Astrocyte (in vitro differentiated cells and primary cell): ENCODE measurements around the gene CRYBB1. TPM values are rescaled to one million over a fixed set of nuclear protein-coding genes. Genes with fewer than 3 reads are reported as not detected.

Experiments
- DNase-seq: peaks from one replicate; pipeline ENCODE4 v3.0.0-alpha.2; 2010; ENCODE audit warnings: low read depth
- FAIRE-seq: peaks from 2 replicates; lab custom pipeline; 2011; peaks lifted over from hg19 to GRCh38; lab: Jason Lieb, UNC
- H2AFZ ChIP-seq: 2 replicates; pipeline ENCODE4 v1.6.0; 2012; ENCODE audit warnings: low read depth, low read length, inconsistent platforms
- H3K27ac ChIP-seq: 2 replicates; pipeline ENCODE4 v1.5.1; 2011; ENCODE audit warnings: low read depth, low read length, inconsistent platforms
- H3K27me3 ChIP-seq: 2 replicates; pipeline ENCODE4 v1.6.0; 2011; ENCODE audit warnings: low read length, inconsistent platforms; ENCODE audit not compliant: insufficient read depth
- H3K36me3 ChIP-seq: 2 replicates; pipeline ENCODE4 v1.5.1; 2011; ENCODE audit warnings: low read length, inconsistent platforms; ENCODE audit not compliant: insufficient read depth
- H3K4me1 ChIP-seq: 2 replicates; pipeline ENCODE4 v1.5.1; 2011; ENCODE audit warnings: low read length, inconsistent platforms; ENCODE audit not compliant: insufficient read depth
- H3K4me2 ChIP-seq: 2 replicates; pipeline ENCODE4 v1.6.0; 2012; ENCODE audit warnings: low read length, inconsistent platforms
- H3K4me3 ChIP-seq: 2 replicates; pipeline ENCODE4 v1.5.1; 2011; ENCODE audit warnings: low read depth, mild to moderate bottlenecking, low read length, inconsistent platforms; ENCODE audit not compliant: insufficient read depth
- H3K79me2 ChIP-seq: 2 replicates; pipeline ENCODE4 v1.6.0; 2012; ENCODE audit warnings: mild to moderate bottlenecking, low read length, inconsistent platforms; ENCODE audit not compliant: insufficient read depth
- H3K9ac ChIP-seq: 2 replicates; pipeline ENCODE4 v1.6.0; 2012; ENCODE audit warnings: mild to moderate bottlenecking, low read length, inconsistent platforms
- H3K9me3 ChIP-seq: 2 replicates; pipeline ENCODE4 v1.5.1; 2012; ENCODE audit warnings: low read depth, mild to moderate bottlenecking, low read length, inconsistent platforms; ENCODE audit not compliant: insufficient read depth
- H4K20me1 ChIP-seq: 2 replicates; pipeline ENCODE4 v1.6.0; 2012; ENCODE audit warnings: low read length, inconsistent platforms; ENCODE audit not compliant: insufficient read depth
- H3K27ac Mint-ChIP-seq: one replicate; pipeline ENCODE4 v1.8.0; 2021; ENCODE audit warnings: mild to moderate bottlenecking, mixed read lengths; ENCODE audit not compliant: unreplicated experiment
- H3K27me3 Mint-ChIP-seq: one replicate; pipeline ENCODE4 v1.8.0; 2021; ENCODE audit warnings: low read depth, mixed read lengths; ENCODE audit not compliant: unreplicated experiment
- H3K36me3 Mint-ChIP-seq: one replicate; pipeline ENCODE4 v1.8.0; 2021; ENCODE audit warnings: low read depth, mixed read lengths; ENCODE audit not compliant: unreplicated experiment
- H3K4me1 Mint-ChIP-seq: one replicate; pipeline ENCODE4 v1.8.0; 2021; ENCODE audit warnings: low read depth, mixed read lengths; ENCODE audit not compliant: unreplicated experiment
- H3K4me3 Mint-ChIP-seq: one replicate; pipeline ENCODE4 v1.8.0; 2021; ENCODE audit warnings: mild to moderate bottlenecking, moderate library complexity, mixed read lengths; ENCODE audit not compliant: unreplicated experiment
- H3K9me3 Mint-ChIP-seq: one replicate; pipeline ENCODE4 v1.8.0; 2021; ENCODE audit warnings: mild to moderate bottlenecking, mixed read lengths; ENCODE audit not compliant: unreplicated experiment
- CTCF ChIP-seq: IDR thresholded peaks from 2 replicates; pipeline ENCODE4 v1.5.1; 2011; ENCODE audit warnings: low read depth, mild to moderate bottlenecking, inconsistent platforms, low read length, moderate library complexity; ENCODE audit not compliant: insufficient read depth
- EZH2 ChIP-seq: IDR thresholded peaks from 2 replicates; pipeline ENCODE4 v1.6.1; 2012; ENCODE audit warnings: mild to moderate bottlenecking, low read length, inconsistent platforms; ENCODE audit not compliant: insufficient read depth
- total RNA-seq: library from RNA; stranded (reverse); gene quantifications from 2 replicates; pipeline ENCODE4 v1.2.1, GENCODE V29; 2021

Gene CRYBB1
- total RNA-seq, 1 donor from 2014 or later = not detected

GRCh38 chr22:26650722-26651421 is 33.0 kb upstream of the CRYBB1 start:
- Mint-ChIP-seq H3K27ac (no peak overlapping the region), H3K4me1 (peaks cover 27% of the 10 kb centered on the region), H3K9me3 (peaks cover 4% of the 10 kb centered on the region), H3K27me3 (peaks cover 33% of the 10 kb centered on the region), H3K4me3 (no peak overlapping the region), H3K36me3 (no peaks in the 10 kb centered on the region)
- H3K27me3 ChIP-seq = peaks cover 30% of the 10 kb centered on the region
- no peak overlapping the region for H3K27ac ChIP-seq
- H3K9ac ChIP-seq = no peak overlapping the region
- DNase-seq = no peak
- H2AFZ ChIP-seq = no peak overlapping the region
- no peaks in the 10 kb centered on the region for H3K79me2 ChIP-seq
- H4K20me1 ChIP-seq = no peaks in the 10 kb centered on the region
- H3K4me3 ChIP-seq = no peak overlapping the region
- no peaks in the 10 kb centered on the region for H3K9me3 ChIP-seq
- no peak for FAIRE-seq
- peaks cover 11% of the 10 kb centered on the region for H3K4me1 ChIP-seq
- no peaks in the 10 kb centered on the region for H3K36me3 ChIP-seq
- no peak overlapping the region for H3K4me2 ChIP-seq
- TF ChIP-seq CTCF = no peak
- no peak for TF ChIP-seq EZH2

- H3K79me2 ChIP-seq = no peaks in the 10 kb centered on the region
- H3K4me1 Mint-ChIP-seq = peaks cover 35% of the 10 kb centered on the region
- TF ChIP-seq EZH2 (no peak), CTCF (no peak)
- H3K9me3 ChIP-seq = no peaks in the 10 kb centered on the region
- no peak overlapping the region for H3K9ac ChIP-seq
- H3K27ac ChIP-seq = no peak overlapping the region
- peaks cover 22% of the 10 kb centered on the region for H3K27me3 ChIP-seq
- peaks cover 22% of the 10 kb centered on the region for H3K4me1 ChIP-seq
- H3K36me3 Mint-ChIP-seq = no peaks in the 10 kb centered on the region
- H3K4me3 Mint-ChIP-seq = no peak overlapping the region
- no peak for DNase-seq
- H3K36me3 ChIP-seq = no peaks in the 10 kb centered on the region
- no peak overlapping the region for H3K4me3 ChIP-seq
- no peak overlapping the region for H3K27ac Mint-ChIP-seq
- no peak overlapping the region for H3K4me2 ChIP-seq
- peaks cover 4% of the 10 kb centered on the region for H3K9me3 Mint-ChIP-seq
- peaks cover 30% of the 10 kb centered on the region for H3K27me3 Mint-ChIP-seq
- FAIRE-seq = no peak
- H4K20me1 ChIP-seq = no peaks in the 10 kb centered on the region
- no peak overlapping the region for H2AFZ ChIP-seq
Observed at GRCh38 chr22:26648528-26649388, 30.9 kb upstream of the CRYBB1 start.
